GM12874 (cell line): ENCODE results near the gene AK5.

ENCODE experiments used
- TF ChIP-seq, protein P1 (sequence below): IDR thresholded peaks from 2 replicates; pipeline ENCODE4 v1.5.1; 2011; ENCODE audit warnings: low read depth, mild to moderate bottlenecking, control low read depth, low read length, moderate library complexity; ENCODE audit not compliant: insufficient read depth

The AK5 gene

GRCh38 chr1:77550135-77550534 lies 268.3 kb downstream of the AK5 start:
- TF ChIP-seq, protein P1, sequence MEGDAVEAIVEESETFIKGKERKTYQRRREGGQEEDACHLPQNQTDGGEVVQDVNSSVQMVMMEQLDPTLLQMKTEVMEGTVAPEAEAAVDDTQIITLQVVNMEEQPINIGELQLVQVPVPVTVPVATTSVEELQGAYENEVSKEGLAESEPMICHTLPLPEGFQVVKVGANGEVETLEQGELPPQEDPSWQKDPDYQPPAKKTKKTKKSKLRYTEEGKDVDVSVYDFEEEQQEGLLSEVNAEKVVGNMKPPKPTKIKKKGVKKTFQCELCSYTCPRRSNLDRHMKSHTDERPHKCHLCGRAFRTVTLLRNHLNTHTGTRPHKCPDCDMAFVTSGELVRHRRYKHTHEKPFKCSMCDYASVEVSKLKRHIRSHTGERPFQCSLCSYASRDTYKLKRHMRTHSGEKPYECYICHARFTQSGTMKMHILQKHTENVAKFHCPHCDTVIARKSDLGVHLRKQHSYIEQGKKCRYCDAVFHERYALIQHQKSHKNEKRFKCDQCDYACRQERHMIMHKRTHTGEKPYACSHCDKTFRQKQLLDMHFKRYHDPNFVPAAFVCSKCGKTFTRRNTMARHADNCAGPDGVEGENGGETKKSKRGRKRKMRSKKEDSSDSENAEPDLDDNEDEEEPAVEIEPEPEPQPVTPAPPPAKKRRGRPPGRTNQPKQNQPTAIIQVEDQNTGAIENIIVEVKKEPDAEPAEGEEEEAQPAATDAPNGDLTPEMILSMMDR: no peak

- TF ChIP-seq, protein P1: no peak
Observed at GRCh38 chr1:77552626-77553025, 270.8 kb downstream of the AK5 start.

DNA sequence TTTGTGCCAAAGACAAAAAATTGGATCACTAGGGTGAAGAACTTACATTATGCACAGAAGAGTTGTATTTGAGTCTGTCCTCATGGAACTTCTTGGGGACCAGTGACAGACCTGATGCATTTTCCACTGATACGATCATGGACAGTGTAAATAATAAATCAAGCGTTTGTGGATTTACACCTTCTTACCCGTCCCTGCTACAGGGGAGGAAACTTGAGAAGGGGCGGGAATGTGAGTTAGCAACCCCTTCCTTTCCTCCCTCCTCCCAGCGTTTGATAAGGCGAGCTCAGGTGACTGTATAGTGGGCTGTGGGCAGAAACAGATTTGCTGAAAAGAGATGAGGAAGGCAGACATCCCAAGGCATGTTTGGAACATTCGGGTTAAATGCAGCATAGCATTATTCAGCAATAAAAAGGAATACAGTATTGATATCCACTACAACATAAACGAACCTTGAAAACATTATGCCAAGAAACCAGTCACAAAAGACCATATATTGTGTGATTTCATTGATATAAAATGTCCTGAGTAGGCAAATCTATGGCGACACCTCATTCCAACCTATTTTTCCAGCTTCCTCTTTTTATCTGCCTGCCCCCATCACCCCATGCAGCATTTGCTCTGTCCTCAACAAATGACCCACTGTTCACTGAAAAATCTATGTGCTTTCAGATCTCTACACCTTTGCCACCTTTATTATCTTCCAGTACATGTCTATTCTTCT lies 271.9 kb downstream of the AK5 start:
- TF ChIP-seq, protein P1: no peak

DNA sequence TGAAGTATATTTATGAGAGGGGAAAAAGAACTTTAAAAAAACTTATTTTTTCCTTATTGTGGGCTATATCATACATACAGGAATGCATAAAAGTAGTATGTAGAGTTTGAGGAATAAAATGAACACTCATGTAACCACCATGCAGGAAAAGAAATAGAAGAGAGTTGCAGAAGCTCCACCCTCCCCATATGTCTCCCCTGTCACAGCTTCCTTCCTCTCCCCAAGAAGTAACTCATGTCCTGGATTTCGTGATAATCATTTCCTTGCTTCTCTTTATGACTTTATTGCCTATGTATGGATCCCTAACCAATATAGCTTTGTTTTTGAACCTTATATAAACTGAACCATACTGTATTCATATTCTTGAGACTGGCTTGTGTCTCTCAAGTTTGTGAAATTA lies 274.2 kb downstream of the AK5 start:
- TF ChIP-seq, protein P1: no peak

DNA sequence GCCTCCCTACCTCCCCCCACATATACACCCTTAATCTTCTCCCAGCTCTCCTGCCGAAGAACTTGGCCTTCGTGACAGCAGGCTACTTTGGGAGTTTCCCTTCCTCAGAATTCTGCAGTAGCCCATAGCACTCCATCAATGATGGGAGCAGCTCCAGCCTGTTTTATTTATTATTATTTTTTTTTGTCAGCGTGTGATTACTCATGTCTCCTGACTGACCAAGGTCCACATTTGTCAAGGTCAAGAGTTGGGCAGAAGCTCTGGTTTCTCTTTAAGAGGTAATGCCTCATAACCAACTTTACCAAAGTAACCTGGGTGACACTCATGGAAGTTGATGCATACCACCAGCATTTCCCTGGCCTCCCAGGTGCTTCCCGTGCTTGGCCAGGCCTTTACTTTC lies 275.2 kb downstream of the AK5 start:
- TF ChIP-seq, protein P1: no peak

DNA sequence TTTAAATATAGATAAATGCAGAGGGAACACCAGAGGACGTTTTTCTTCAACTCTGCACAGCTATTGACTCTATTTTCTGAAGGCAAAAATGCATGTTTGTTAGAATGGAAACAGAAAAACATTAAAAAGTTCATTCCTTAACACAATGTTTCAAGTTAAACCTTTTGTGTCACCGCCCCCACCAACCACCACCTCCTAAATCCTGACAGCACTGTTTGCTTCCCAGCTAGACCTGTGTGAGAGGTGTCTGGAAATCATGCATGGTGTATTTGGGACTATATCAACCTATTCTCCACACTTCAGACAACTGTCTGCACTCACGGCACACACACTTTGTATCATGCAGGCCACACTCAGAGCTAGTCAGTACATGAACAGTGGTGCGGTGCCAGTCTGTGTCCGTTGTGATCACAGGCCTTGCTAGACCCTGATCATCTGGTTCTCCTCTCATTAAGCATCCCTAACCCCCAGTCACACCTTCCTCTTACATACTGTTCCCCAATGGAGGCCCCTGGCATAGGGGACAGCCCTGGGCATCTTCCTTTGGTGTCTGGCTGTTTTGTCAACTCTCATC lies 276.9 kb downstream of the AK5 start:
- TF ChIP-seq, protein P1: no peak

GRCh38 chr1:77560741-77561140 lies 278.9 kb downstream of the AK5 start:
- TF ChIP-seq, protein P1: no peak
